Measurements from ENCODE around the gene MAL. TPM values are rescaled to one million over a fixed set of nuclear protein-coding genes. Genes with fewer than 3 reads are reported as not detected.

Gene MAL
- total and polyA plus RNA-seq, 11 donors, result 0.97 to 12.7 (median 3.5) TPM

GRCh38 chr2:95002498-95002897, 23.0 kb upstream of the MAL start:
- no peak for TF ChIP-seq POLR2A (IDR thresholded peaks at IDR 0.05)
- TF ChIP-seq CTCF (IDR thresholded peaks at IDR 0.05), result no peak
- peaks cover 0 to 29% (median 11%) of the 10 kb centered on the region in 9 donors for H3K27me3 ChIP-seq
- intact Hi-C loops (cut with DNase I), result no loop called here

GRCh38 chr2:95004287-95004686, 21.2 kb upstream of the MAL start:
- no peak for ATAC-seq
- no peak for DNase-seq
- no peaks in the 10 kb centered on the region for H3K36me3 ChIP-seq
- 71 to 88% (median 73%) methylated on average over 5 of the region's 5 CpGs for WGBS, 4 donors
- no peak for TF ChIP-seq CTCF (IDR thresholded peaks at IDR 0.05)
- H3K27me3 ChIP-seq, result peaks cover 0 to 12% (median 4%) of the 10 kb centered on the region in 9 donors
- intact Hi-C loops (cut with DNase I), result no loop called here
- H3K9me3 ChIP-seq, result no peaks in the 10 kb centered on the region
- H3K27ac ChIP-seq, result no peak overlapping the region
- peaks cover 0 to 8% (median 0%) of the 10 kb centered on the region in 12 donors for H3K4me1 ChIP-seq
- H3K4me3 ChIP-seq, result no peak overlapping the region

More at GRCh38 chr2:95002498-95002897, 23.0 kb upstream of the MAL start:
- no peaks in the 10 kb centered on the region for H3K9me3 ChIP-seq
- DNase-seq (no peak), ATAC-seq (no peak)
- peaks cover 0 to 12% (median 0%) of the 10 kb centered on the region in 12 donors for H3K4me1 ChIP-seq
- H3K4me3 ChIP-seq, result no peak overlapping the region
- H3K27ac ChIP-seq, result no peak overlapping the region
- no peaks in the 10 kb centered on the region for H3K36me3 ChIP-seq
- 79 to 84% (median 82%) methylated on average over 5 of the region's 5 CpGs for WGBS, 4 donors

GRCh38 chr2:95004711-95005110, 20.8 kb upstream of the MAL start:
- ATAC-seq (no peak), DNase-seq (no peak)
- H3K4me1 ChIP-seq, result peaks cover 0 to 8% (median 0%) of the 10 kb centered on the region in 12 donors
- intact Hi-C loops (cut with DNase I), result no loop called here
- no peaks in the 10 kb centered on the region for H3K9me3 ChIP-seq
- no peaks in the 10 kb centered on the region for H3K36me3 ChIP-seq
- H3K4me3 ChIP-seq, result no peak overlapping the region
- 36 to 54% (median 46%) methylated on average over 7 to 8 of the region's 8 CpGs for WGBS, 4 donors
- peaks cover 0 to 7% (median under 1%) of the 10 kb centered on the region in 9 donors for H3K27me3 ChIP-seq
- H3K27ac ChIP-seq, result no peak overlapping the region
- TF ChIP-seq CTCF (IDR thresholded peaks at IDR 0.05) (no peak), POLR2A (IDR thresholded peaks at IDR 0.05) (no peak)

- H3K36me3 ChIP-seq, result no peaks in the 10 kb centered on the region
- H3K9me3 ChIP-seq, result no peaks in the 10 kb centered on the region
- TF ChIP-seq POLR2A (IDR thresholded peaks at IDR 0.05), result no peak
- TF ChIP-seq CTCF (IDR thresholded peaks at IDR 0.05), result no peak
- WGBS, 4 donors, result 82 to 86% (median 84%) methylated on average over 4 to 9 of the region's 9 CpGs
- H3K27me3 ChIP-seq, result peaks cover 0 to 4% (median 0%) of the 10 kb centered on the region in 9 donors
- ATAC-seq, result no peak
- H3K4me1 ChIP-seq, result peaks cover 0 to 8% (median 0%) of the 10 kb centered on the region in 12 donors
- H3K4me3 ChIP-seq, result no peak overlapping the region
- H3K27ac ChIP-seq, result no peak overlapping the region
- no peak for DNase-seq
- intact Hi-C loops (cut with DNase I), result no loop called here
Measured at GRCh38 chr2:95005726-95006125, 19.8 kb upstream of the MAL start.

Data from heart left ventricle (tissue), 16 donors.